Gastrocnemius medialis (tissue), 4 donors: ENCODE measurements around the gene AKAP6. TPM values are rescaled to one million over a fixed set of nuclear protein-coding genes. Genes with fewer than 3 reads are reported as not detected.

ENCODE experiments used
- ATAC-seq, 2 donors: fragments of 150-250 bp; one replicate each; pipeline ENCODE4 v1.9.1; 2016
- DNase-seq, 2 donors: peaks; one replicate each; pipeline ENCODE4 v3.0.0-alpha.2; 2019
- H3K27ac ChIP-seq, 4 donors: fragments of 200-600 bp; sonication (generic); 1 replicate in 1 of 4; 2 replicates in 3 of 4; pipeline ENCODE4 v1.5.1; 2016 to 2018; ENCODE audit warnings: mild to moderate bottlenecking in 2 of 4, moderate library complexity in 1 of 4
- H3K27me3 ChIP-seq, 3 donors: fragments of 200-600 bp; sonication (generic) in 2 of 3; 1 replicate in 1 of 3; 2 replicates in 2 of 3; pipeline versions ENCODE4 v1.5.1 to v1.6.0; 2016 to 2019; ENCODE audit warnings: mild to moderate bottlenecking in 1 of 3, moderate library complexity in 1 of 3
- H3K36me3 ChIP-seq, 2 donors: fragments of 200-600 bp; sonication (generic) in 1 of 2; one replicate each; pipeline ENCODE4 v1.5.1; 2017 to 2018
- H3K4me1 ChIP-seq, 2 donors: fragments of 200-600 bp; sonication (generic) in 1 of 2; one replicate each; pipeline ENCODE4 v1.5.1; 2016 to 2017; ENCODE audit warnings: mild to moderate bottlenecking in 2 of 2
- H3K4me3 ChIP-seq, 4 donors: fragments of 200-600 bp; sonication (generic) in 3 of 4; 1 replicate in 1 of 4; 2 replicates in 3 of 4; pipeline ENCODE4 v1.5.1; 2016 to 2019; ENCODE audit warnings: mild to moderate bottlenecking in 2 of 4
- H3K9me3 ChIP-seq, 3 donors: fragments of 200-600 bp; sonication (generic) in 2 of 3; 1 replicate in 1 of 3; 2 replicates in 2 of 3; pipeline ENCODE4 v1.5.1; 2016 to 2019
- POLR2A ChIP-seq, 2 donors: fragments of 450-650 bp; IDR thresholded peaks; one replicate each; pipeline ENCODE4 v1.6.1; 2017; ENCODE audit warnings: antibody characterized with exemption in 2 of 2, mild to moderate bottlenecking in 2 of 2, moderate library complexity in 2 of 2
- in situ Hi-C, 4 donors: fragments of 200-750 bp; cut with MboI; loops; one replicate each; pipeline versions ENCODE4 v1.15.0 to v1.8.0; 2017; ENCODE audit warnings: low sequenced_read_pairs in 4 of 4
- intact Hi-C: fragments of 100-400 bp; cut with DNase I; formaldehyde crosslinking; loops from one replicate; pipeline ENCODE4 v1.15.1; 2023; ENCODE audit warnings: low total_unique reads
- total RNA-seq, 4 donors: library from RNA; depleted of rRNA; stranded (reverse); fragments of >200 nt; gene quantifications; one replicate each; pipeline versions ENCODE4 v1.1.0 to v1.2.3, GENCODE V29; 2016
- TF ChIP-seq, protein P1 (sequence below), 5 experiments: fragments of 450-650 bp in 3 of 5; fragments of 200-600 bp in 2 of 5; sonication (generic) in 2 of 5; IDR thresholded peaks in 4 of 5; conservative IDR thresholded peaks in 1 of 5; 1 replicate in 4 of 5; 2 replicates in 1 of 5; pipeline ENCODE4 v1.5.1; 2016 to 2019; ENCODE audit warnings: antibody characterized with exemption in 5 of 5, mild to moderate bottlenecking in 3 of 5, moderate library complexity in 3 of 5

The AKAP6 gene
- total RNA-seq, 4 donors from 2014 or later, result 23.2 to 59.2 (median 32.1) TPM

DNA sequence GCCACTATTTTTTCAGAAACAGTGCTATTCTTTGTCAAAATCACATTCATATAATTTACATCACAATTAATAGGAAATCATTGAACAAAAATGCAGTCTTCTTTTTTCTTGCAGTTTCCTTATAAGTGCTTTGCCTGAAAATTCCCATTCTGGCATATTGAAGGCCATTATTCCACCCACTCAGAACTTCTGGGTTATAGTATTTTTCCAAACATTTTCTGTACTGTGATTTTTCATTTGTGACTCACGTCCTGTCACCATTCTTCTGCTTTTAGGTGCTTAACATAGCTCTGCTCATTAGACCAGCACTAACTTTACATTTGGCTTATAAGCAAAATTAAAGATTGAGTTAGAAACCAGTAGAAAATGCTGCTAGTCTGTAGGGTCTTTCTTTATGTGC, 368.6 kb downstream of the AKAP6 start:
- TF ChIP-seq POLR2A (IDR thresholded peaks at IDR 0.05), result no peak
- TF ChIP-seq, protein P1, sequence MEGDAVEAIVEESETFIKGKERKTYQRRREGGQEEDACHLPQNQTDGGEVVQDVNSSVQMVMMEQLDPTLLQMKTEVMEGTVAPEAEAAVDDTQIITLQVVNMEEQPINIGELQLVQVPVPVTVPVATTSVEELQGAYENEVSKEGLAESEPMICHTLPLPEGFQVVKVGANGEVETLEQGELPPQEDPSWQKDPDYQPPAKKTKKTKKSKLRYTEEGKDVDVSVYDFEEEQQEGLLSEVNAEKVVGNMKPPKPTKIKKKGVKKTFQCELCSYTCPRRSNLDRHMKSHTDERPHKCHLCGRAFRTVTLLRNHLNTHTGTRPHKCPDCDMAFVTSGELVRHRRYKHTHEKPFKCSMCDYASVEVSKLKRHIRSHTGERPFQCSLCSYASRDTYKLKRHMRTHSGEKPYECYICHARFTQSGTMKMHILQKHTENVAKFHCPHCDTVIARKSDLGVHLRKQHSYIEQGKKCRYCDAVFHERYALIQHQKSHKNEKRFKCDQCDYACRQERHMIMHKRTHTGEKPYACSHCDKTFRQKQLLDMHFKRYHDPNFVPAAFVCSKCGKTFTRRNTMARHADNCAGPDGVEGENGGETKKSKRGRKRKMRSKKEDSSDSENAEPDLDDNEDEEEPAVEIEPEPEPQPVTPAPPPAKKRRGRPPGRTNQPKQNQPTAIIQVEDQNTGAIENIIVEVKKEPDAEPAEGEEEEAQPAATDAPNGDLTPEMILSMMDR (IDR thresholded peaks at IDR 0.05 in 4 of 5, conservative IDR thresholded peaks at IDR 0.05 in 1 of 5), result no peak
- intact Hi-C loops, result no loop called here
- Histone ChIP-seq H3K27me3 (no peaks in the 10 kb centered on the region), H3K36me3 (peaks cover 0 to 11% of the 10 kb centered on the region in 2 donors), H3K27ac (no peak overlapping the region), H3K9me3 (no peaks in the 10 kb centered on the region), H3K4me3 (no peak overlapping the region), H3K4me1 (peaks cover 12 to 14% of the 10 kb centered on the region in 2 donors)
- ATAC-seq (no peak), DNase-seq (no peak)
- in situ Hi-C loops, result no loop called here

DNA sequence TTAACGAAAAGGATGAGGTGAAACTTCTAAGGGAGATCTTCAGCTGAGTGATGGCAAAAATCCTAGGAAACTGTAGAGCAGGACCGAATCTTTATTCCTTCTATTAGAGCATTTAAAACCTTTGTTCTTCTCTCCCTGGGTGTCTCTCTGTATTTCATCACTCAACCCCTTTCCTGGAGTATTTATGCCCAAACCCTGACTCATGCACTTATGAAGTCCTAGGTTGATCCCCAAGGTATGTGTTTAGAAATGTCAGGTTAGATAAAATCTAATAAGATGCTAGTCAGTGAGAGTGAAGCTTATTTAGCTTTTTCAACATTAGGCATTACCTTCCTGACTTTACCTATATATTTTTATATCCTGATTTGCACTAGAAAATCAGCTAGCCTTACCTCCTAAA, 369.7 kb downstream of the AKAP6 start:
- Histone ChIP-seq H3K27me3 (no peaks in the 10 kb centered on the region), H3K9me3 (no peaks in the 10 kb centered on the region), H3K27ac (no peak overlapping the region), H3K4me1 (peaks cover 23 to 24% of the 10 kb centered on the region in 2 donors), H3K36me3 (peaks cover 0 to 11% of the 10 kb centered on the region in 2 donors), H3K4me3 (no peak overlapping the region)
- in situ Hi-C loops, result no loop called here
- no peak for ATAC-seq
- DNase-seq, result no peak
- intact Hi-C loops, result no loop called here
- TF ChIP-seq, protein P1 (IDR thresholded peaks at IDR 0.05 in 4 of 5, conservative IDR thresholded peaks at IDR 0.05 in 1 of 5), result no peak
- no peak for TF ChIP-seq POLR2A (IDR thresholded peaks at IDR 0.05)

DNA sequence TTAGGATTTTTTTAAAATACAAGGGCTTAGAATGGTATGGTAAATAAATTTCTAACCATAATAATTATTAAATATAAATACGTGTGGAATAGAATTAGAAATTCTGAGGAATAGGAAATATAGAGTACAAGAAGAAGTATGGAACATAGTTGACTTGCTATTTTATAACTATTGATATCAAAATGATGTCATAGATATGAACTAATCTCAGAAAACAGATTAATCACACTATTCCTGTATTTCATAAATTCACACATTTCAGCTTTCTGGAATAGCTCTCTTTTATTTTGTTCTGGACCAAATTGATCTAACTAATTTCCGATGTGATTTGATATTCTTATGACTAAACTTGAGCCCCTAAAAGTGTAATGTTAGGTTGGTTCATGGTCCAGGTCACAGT, 372.4 kb downstream of the AKAP6 start:
- Histone ChIP-seq H3K4me3 (no peak overlapping the region), H3K4me1 (peaks cover 26 to 35% of the 10 kb centered on the region in 2 donors), H3K27me3 (no peaks in the 10 kb centered on the region), H3K27ac (peak overlapping the region in 1 of 4 donors; percentile 65), H3K9me3 (no peaks in the 10 kb centered on the region), H3K36me3 (peaks cover 0 to 6% of the 10 kb centered on the region in 2 donors)
- intact Hi-C loops (no loop called here), in situ Hi-C loops (no loop called here)
- no peak for TF ChIP-seq POLR2A (IDR thresholded peaks at IDR 0.05)
- TF ChIP-seq, protein P1 (IDR thresholded peaks at IDR 0.05 in 4 of 5, conservative IDR thresholded peaks at IDR 0.05 in 1 of 5), result no peak
- ATAC-seq (no peak), DNase-seq (no peak)

DNA sequence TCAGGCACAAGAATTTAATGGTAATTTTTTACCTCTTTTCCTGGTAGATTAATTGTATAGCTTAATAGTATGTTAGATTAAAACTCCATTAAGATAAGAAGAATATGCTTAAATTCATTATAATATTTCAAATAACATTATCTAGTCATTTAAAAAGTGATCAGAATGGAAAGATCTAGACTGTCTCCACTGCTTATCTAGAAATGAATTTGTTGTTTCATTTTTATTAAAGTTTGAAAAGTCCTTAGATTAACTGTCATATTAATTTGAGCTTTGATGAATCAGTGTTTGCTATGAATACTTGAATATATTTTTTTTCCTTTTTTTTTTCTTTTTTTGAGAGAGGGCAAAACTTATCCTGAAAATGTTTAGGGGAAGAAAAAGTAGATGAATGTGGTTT, 373.0 kb downstream of the AKAP6 start:
- Histone ChIP-seq H3K27ac (peak overlapping the region; percentile 60 to 65 (median 63)), H3K36me3 (peaks cover 0 to under 1% of the 10 kb centered on the region in 2 donors), H3K4me1 (peaks cover 29 to 38% of the 10 kb centered on the region in 2 donors), H3K4me3 (peak overlapping the region in 1 of 4 donors; percentile 3), H3K27me3 (no peaks in the 10 kb centered on the region), H3K9me3 (no peaks in the 10 kb centered on the region)
- in situ Hi-C loops, result no loop called here
- no peak for ATAC-seq
- intact Hi-C loops, result no loop called here
- no peak for DNase-seq
- no peak for TF ChIP-seq POLR2A (IDR thresholded peaks at IDR 0.05)
- TF ChIP-seq, protein P1 (IDR thresholded peaks at IDR 0.05 in 4 of 5, conservative IDR thresholded peaks at IDR 0.05 in 1 of 5), result no peak

DNA sequence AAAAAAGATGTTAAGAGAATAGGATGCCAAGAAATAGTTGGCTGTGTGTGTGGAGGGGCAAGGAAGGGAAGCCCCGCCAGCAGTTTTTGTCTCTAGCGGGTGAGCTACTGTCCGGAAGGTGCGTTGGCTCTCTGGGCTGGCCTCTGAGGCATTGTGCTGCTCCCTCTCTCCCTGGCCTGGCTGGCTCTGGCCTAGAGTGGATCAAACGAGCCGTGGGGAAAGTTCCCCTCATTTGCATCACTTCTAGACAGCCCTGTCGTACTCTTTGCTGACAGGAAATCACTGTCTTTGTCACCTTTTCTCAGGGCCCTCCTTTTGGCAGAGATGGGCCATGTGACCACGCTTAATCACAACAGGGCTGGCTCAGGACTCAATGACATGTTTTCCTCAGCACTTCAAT, 373.5 kb downstream of the AKAP6 start:
- peak overlapping the region in 1 of 4 donors; percentile 3 for H3K4me3 ChIP-seq
- in situ Hi-C loops (no loop called here), intact Hi-C loops (no loop called here)
- TF ChIP-seq, protein P1 (IDR thresholded peaks at IDR 0.05 in 4 of 5, conservative IDR thresholded peaks at IDR 0.05 in 1 of 5), result no peak
- no peak for TF ChIP-seq POLR2A (IDR thresholded peaks at IDR 0.05)
- H3K27ac ChIP-seq, result peak overlapping the region; percentile 60 to 65 (median 63)
- H3K27me3 ChIP-seq, result no peaks in the 10 kb centered on the region
- DNase-seq (peak in 1 of 2 donors; percentile 11), ATAC-seq (peak; percentile 43 to 62)
- H3K36me3 ChIP-seq, result no peaks in the 10 kb centered on the region
- no peaks in the 10 kb centered on the region for H3K9me3 ChIP-seq
- H3K4me1 ChIP-seq, result peaks cover 34 to 38% of the 10 kb centered on the region in 2 donors
